Stimulated activated CD8-positive, alpha-beta memory T cell treated with anti-CD3 and anti-CD28 coated beads, Interleukin-15, amount 100 ng/mL, for 48 hours (primary cell): Measurements from ENCODE around the gene R3HDM2.
A peak's percentile ranks its signal among the peaks of the same experiment; 100 is the strongest.
"Not testable (repeated sequence)": the region's sequence is repeated elsewhere in the genome, so short reads cannot be mapped to it uniquely, and the experiment has no call there.

ENCODE experiments used
- DNase-seq, 2 donors: peaks; one replicate each; pipeline ENCODE4 v3.0.0-alpha.2; 2020; ENCODE audit warnings: low read depth in 2 of 2

Gene R3HDM2

GRCh38 chr12:57329219-57329618 lies 101.6 kb downstream of the R3HDM2 start:
- no peak for DNase-seq

GRCh38 chr12:57325395-57325794 lies 105.4 kb downstream of the R3HDM2 start:
- DNase-seq: no peak

- DNase-seq: no peak
These were observed 107.4 kb downstream of the R3HDM2 start for GRCh38 chr12:57323416-57323815.

- DNase-seq: no peak
These were observed 110.2 kb downstream of the R3HDM2 start for GRCh38 chr12:57320639-57321038.

- no peak for DNase-seq
These were observed 111.0 kb downstream of the R3HDM2 start for GRCh38 chr12:57319678-57320469.

- no peak for DNase-seq
These were observed 115.2 kb downstream of the R3HDM2 start for GRCh38 chr12:57315681-57316080.

GRCh38 chr12:57312287-57312686 lies 118.6 kb downstream of the R3HDM2 start:
- not testable (repeated sequence) for DNase-seq

GRCh38 chr12:57309420-57309819 lies 121.4 kb downstream of the R3HDM2 start:
- no peak for DNase-seq

- no peak for DNase-seq
These were observed 129.8 kb downstream of the R3HDM2 start for GRCh38 chr12:57300961-57301584.

- DNase-seq: no peak
These were observed 131.3 kb downstream of the R3HDM2 start for GRCh38 chr12:57299514-57300016.

- DNase-seq: no peak
These were observed 134.6 kb downstream of the R3HDM2 start for GRCh38 chr12:57296291-57296690.

GRCh38 chr12:57282073-57282472 lies 148.8 kb downstream of the R3HDM2 start:
- DNase-seq: not testable (repeated sequence)

- DNase-seq: peak; percentile 66 to 69
These were observed 150.4 kb downstream of the R3HDM2 start for GRCh38 chr12:57280211-57281062.

- DNase-seq: no peak
These were observed 152.1 kb downstream of the R3HDM2 start for GRCh38 chr12:57278465-57279381.

GRCh38 chr12:57276935-57277563 lies 153.8 kb downstream of the R3HDM2 start:
- no peak for DNase-seq

GRCh38 chr12:57276233-57276632 lies 154.6 kb downstream of the R3HDM2 start:
- DNase-seq: not testable (repeated sequence)

- no peak for DNase-seq
These were observed 157.3 kb downstream of the R3HDM2 start for GRCh38 chr12:57273516-57273915.

- no peak for DNase-seq
These were observed 158.3 kb downstream of the R3HDM2 start for GRCh38 chr12:57272337-57273151.

GRCh38 chr12:57270966-57271470 lies 159.8 kb downstream of the R3HDM2 start:
- DNase-seq: no peak
